LNCaP clone FGC (cell line): ENCODE measurements around the gene KRTAP27-1.

Source experiments
- DNase-seq: peaks from one replicate; pipeline ENCODE4 v3.0.0-alpha.2; 2011; ENCODE audit warnings: low read depth
- H3K4me3 ChIP-seq: 2 replicates; pipeline ENCODE4 v1.5.1; 2011; ENCODE audit warnings: mild to moderate bottlenecking, low read depth, low read length, control low read depth
- TF ChIP-seq, protein P1 (sequence below): IDR thresholded peaks from 2 replicates; pipeline ENCODE4 v1.5.1; 2012; ENCODE audit warnings: mild to moderate bottlenecking; ENCODE audit not compliant: control insufficient read depth, insufficient read depth; ENCODE audit errors: extremely low read depth

KRTAP27-1 gene

DNA sequence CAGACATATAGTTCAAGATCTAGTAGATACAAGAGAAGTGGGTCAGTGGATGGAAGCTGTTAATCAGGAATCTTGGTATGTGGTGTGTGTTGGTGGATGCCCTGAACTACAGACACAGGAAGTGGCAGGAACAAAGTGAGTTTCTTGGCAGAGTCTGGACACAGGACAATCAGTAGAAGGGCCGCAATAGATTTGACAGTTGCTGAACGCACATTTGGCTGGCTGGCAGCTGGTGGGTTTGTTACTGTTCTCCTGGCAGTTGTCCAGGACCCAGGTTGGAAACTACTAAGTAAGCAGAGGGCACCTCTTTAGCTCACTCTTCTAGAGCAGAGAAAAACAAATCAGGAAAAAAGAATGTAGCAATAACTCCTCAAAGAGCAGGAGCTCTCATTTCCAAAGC lies 30.6 kb downstream of the KRTAP27-1 start:
- DNase-seq, result no peak

GRCh38 chr21:30305136-30305535 lies 32.4 kb downstream of the KRTAP27-1 start:
- DNase-seq, result no peak
- TF ChIP-seq, protein P1, sequence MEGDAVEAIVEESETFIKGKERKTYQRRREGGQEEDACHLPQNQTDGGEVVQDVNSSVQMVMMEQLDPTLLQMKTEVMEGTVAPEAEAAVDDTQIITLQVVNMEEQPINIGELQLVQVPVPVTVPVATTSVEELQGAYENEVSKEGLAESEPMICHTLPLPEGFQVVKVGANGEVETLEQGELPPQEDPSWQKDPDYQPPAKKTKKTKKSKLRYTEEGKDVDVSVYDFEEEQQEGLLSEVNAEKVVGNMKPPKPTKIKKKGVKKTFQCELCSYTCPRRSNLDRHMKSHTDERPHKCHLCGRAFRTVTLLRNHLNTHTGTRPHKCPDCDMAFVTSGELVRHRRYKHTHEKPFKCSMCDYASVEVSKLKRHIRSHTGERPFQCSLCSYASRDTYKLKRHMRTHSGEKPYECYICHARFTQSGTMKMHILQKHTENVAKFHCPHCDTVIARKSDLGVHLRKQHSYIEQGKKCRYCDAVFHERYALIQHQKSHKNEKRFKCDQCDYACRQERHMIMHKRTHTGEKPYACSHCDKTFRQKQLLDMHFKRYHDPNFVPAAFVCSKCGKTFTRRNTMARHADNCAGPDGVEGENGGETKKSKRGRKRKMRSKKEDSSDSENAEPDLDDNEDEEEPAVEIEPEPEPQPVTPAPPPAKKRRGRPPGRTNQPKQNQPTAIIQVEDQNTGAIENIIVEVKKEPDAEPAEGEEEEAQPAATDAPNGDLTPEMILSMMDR, result no peak
- H3K4me3 ChIP-seq, result no peak overlapping the region

More for the DNA sequence above, 30.6 kb downstream of the KRTAP27-1 start:
- TF ChIP-seq, protein P1, result no peak
- H3K4me3 ChIP-seq, result no peak overlapping the region

- TF ChIP-seq, protein P1, result no peak
- no peak for DNase-seq
Observed at GRCh38 chr21:30289215-30289614, 48.3 kb downstream of the KRTAP27-1 start, which contains the start of gene KRTAP25-1. KRTAP25-1 (minus strand) TSS chr21:30289514; CDS start chr21:30289490, 24 bp downstream.

More at GRCh38 chr21:30289215-30289614, 48.3 kb downstream of the KRTAP27-1 start, which contains the start of gene KRTAP25-1:
- H3K4me3 ChIP-seq, result no peak within 1 kb of the TSS
